Fibroblast of pulmonary artery (primary cell): ENCODE measurements around the gene CLEC7A.

ENCODE experiments used
- DNase-seq: peaks from one replicate; pipeline ENCODE4 v3.0.0-alpha.2; 2010; ENCODE audit warnings: low read depth
- H3K4me3 ChIP-seq: replicated peaks from 2 replicates; pipeline ENCODE4 v1.5.1; 2011; ENCODE audit warnings: low read depth, mild to moderate bottlenecking, control low read depth, low read length, moderate library complexity
- CTCF ChIP-seq: IDR thresholded peaks from 2 replicates; pipeline ENCODE4 v1.5.1; 2011; ENCODE audit warnings: mild to moderate bottlenecking, control low read depth, low read length, inconsistent platforms; ENCODE audit errors: missing control alignments

Gene CLEC7A

GRCh38 chr12:10086387-10086786, 43.6 kb downstream of the CLEC7A start:
- no peak overlapping the region for H3K4me3 ChIP-seq
- no peak for DNase-seq
- no peak for TF ChIP-seq CTCF

GRCh38 chr12:10084733-10085132, 45.3 kb downstream of the CLEC7A start:
- no peak for TF ChIP-seq CTCF
- DNase-seq, result no peak
- no peak overlapping the region for H3K4me3 ChIP-seq

GRCh38 chr12:10082117-10082874, 47.7 kb downstream of the CLEC7A start:
- DNase-seq, result no peak
- no peak for TF ChIP-seq CTCF
- no peak overlapping the region for H3K4me3 ChIP-seq

GRCh38 chr12:10075451-10075850, 54.5 kb downstream of the CLEC7A start:
- no peak overlapping the region for H3K4me3 ChIP-seq
- DNase-seq, result no peak
- TF ChIP-seq CTCF, result no peak

GRCh38 chr12:10073261-10073660, 56.7 kb downstream of the CLEC7A start:
- DNase-seq, result no peak
- no peak overlapping the region for H3K4me3 ChIP-seq
- TF ChIP-seq CTCF, result no peak

GRCh38 chr12:10072131-10072530, 57.9 kb downstream of the CLEC7A start:
- no peak for DNase-seq
- H3K4me3 ChIP-seq, result no peak overlapping the region
- no peak for TF ChIP-seq CTCF

- DNase-seq, result no peak
- H3K4me3 ChIP-seq, result no peak overlapping the region
- TF ChIP-seq CTCF, result no peak
These were observed 59.6 kb downstream of the CLEC7A start for GRCh38 chr12:10070380-10070779.
